Subcutaneous abdominal adipose tissue (tissue), 5 donors: ENCODE results near the gene HMOX2.

Source experiments
- H3K27ac ChIP-seq: one replicate; pipeline ENCODE4 v1.7.0; 2013; ENCODE audit warnings: low read depth, mild to moderate bottlenecking, inconsistent platforms, low read length, moderate library complexity
- H3K27me3 ChIP-seq, 5 donors: one replicate each; pipeline ENCODE4 v1.7.0; 2013; ENCODE audit warnings: low read length in 5 of 5, inconsistent platforms in 1 of 5; ENCODE audit not compliant: control insufficient read depth in 5 of 5, insufficient read depth in 4 of 5
- H3K36me3 ChIP-seq, 5 donors: one replicate each; pipeline ENCODE4 v1.7.0; 2013; ENCODE audit warnings: low read length in 5 of 5; ENCODE audit not compliant: control insufficient read depth in 5 of 5, insufficient read depth in 5 of 5
- H3K4me1 ChIP-seq, 5 donors: one replicate each; pipeline ENCODE4 v1.7.0; 2013; ENCODE audit warnings: low read length in 5 of 5, mild to moderate bottlenecking in 3 of 5, moderate library complexity in 1 of 5; ENCODE audit not compliant: control insufficient read depth in 5 of 5, insufficient read depth in 5 of 5
- H3K4me3 ChIP-seq, 5 donors: one replicate each; pipeline ENCODE4 v1.7.0; 2013; ENCODE audit warnings: low read length in 5 of 5, low read depth in 1 of 5
- H3K9ac ChIP-seq, 5 donors: one replicate each; pipeline ENCODE4 v1.7.0; 2013; ENCODE audit warnings: low read length in 5 of 5, mild to moderate bottlenecking in 4 of 5, moderate library complexity in 3 of 5
- H3K9me3 ChIP-seq, 5 donors: one replicate each; pipeline ENCODE4 v1.7.0; 2013; ENCODE audit warnings: low read length in 5 of 5; ENCODE audit not compliant: control insufficient read depth in 5 of 5
- donor health status: healthy.
- donor health status: healthy.
- donor health status: healthy.
- donor health status: healthy.
- donor health status: healthy.

The HMOX2 gene

GRCh38 chr16:4496305-4496704 lies 20.1 kb downstream of the HMOX2 start:
- no peak overlapping the region for H3K27ac ChIP-seq

GRCh38 chr16:4498546-4499195 lies 22.5 kb downstream of the HMOX2 start:
- Histone ChIP-seq H3K27me3 (no peaks in the 10 kb centered on the region), H3K27ac (no peak overlapping the region), H3K9me3 (no peaks in the 10 kb centered on the region), H3K36me3 (peaks cover 3 to 12% (median 7%) of the 10 kb centered on the region in 5 donors), H3K4me1 (peaks cover 0 to 27% (median 24%) of the 10 kb centered on the region in 5 donors), H3K4me3 (no peak overlapping the region), H3K9ac (no peak overlapping the region)

More at GRCh38 chr16:4496305-4496704, 20.1 kb downstream of the HMOX2 start:
- Histone ChIP-seq H3K9me3 (no peaks in the 10 kb centered on the region), H3K4me3 (no peak overlapping the region), H3K36me3 (peaks cover 3 to 17% (median 7%) of the 10 kb centered on the region in 5 donors), H3K27me3 (no peaks in the 10 kb centered on the region), H3K9ac (no peak overlapping the region), H3K4me1 (peaks cover 0 to 21% (median 19%) of the 10 kb centered on the region in 5 donors)

GRCh38 chr16:4499196-4499555 lies 23.0 kb downstream of the HMOX2 start:
- Histone ChIP-seq H3K9ac (no peak overlapping the region), H3K4me3 (no peak overlapping the region), H3K27ac (no peak overlapping the region), H3K27me3 (no peaks in the 10 kb centered on the region), H3K9me3 (no peaks in the 10 kb centered on the region), H3K36me3 (peaks cover 3 to 12% (median 7%) of the 10 kb centered on the region in 5 donors), H3K4me1 (peaks cover 0 to 30% (median 24%) of the 10 kb centered on the region in 5 donors)

GRCh38 chr16:4500272-4500671 lies 24.1 kb downstream of the HMOX2 start:
- Histone ChIP-seq H3K4me1 (peaks cover 0 to 30% (median 24%) of the 10 kb centered on the region in 5 donors), H3K9ac (peak overlapping the region in 2 of 5 donors; percentile 1 to 49), H3K27me3 (no peaks in the 10 kb centered on the region), H3K27ac (no peak overlapping the region), H3K9me3 (no peaks in the 10 kb centered on the region), H3K4me3 (peak overlapping the region in 1 of 5 donors; percentile 15), H3K36me3 (peaks cover 3 to 12% (median 7%) of the 10 kb centered on the region in 5 donors)

- Histone ChIP-seq H3K36me3 (peaks cover 3 to 15% (median 9%) of the 10 kb centered on the region in 5 donors), H3K27ac (no peak overlapping the region), H3K4me3 (peak overlapping the region in 2 of 5 donors; percentile 15 to 30), H3K4me1 (peaks cover 0 to 31% (median 24%) of the 10 kb centered on the region in 5 donors), H3K9me3 (no peaks in the 10 kb centered on the region), H3K9ac (peak overlapping the region in 4 of 5 donors; percentile 1 to 49 (median 10)), H3K27me3 (no peaks in the 10 kb centered on the region)
Measured at GRCh38 chr16:4501071-4501478, 24.9 kb downstream of the HMOX2 start.

GRCh38 chr16:4505356-4506147 lies 29.4 kb downstream of the HMOX2 start:
- peaks cover 0 to 25% (median 12%) of the 10 kb centered on the region in 5 donors for H3K4me1 ChIP-seq
- no peak overlapping the region for H3K4me3 ChIP-seq
- H3K27ac ChIP-seq: no peak overlapping the region
- H3K9me3 ChIP-seq: no peaks in the 10 kb centered on the region
- H3K36me3 ChIP-seq: peaks cover 0 to 38% (median 35%) of the 10 kb centered on the region in 5 donors
- H3K27me3 ChIP-seq: no peaks in the 10 kb centered on the region
- no peak overlapping the region for H3K9ac ChIP-seq

- Histone ChIP-seq H3K9me3 (no peaks in the 10 kb centered on the region), H3K27me3 (no peaks in the 10 kb centered on the region), H3K9ac (no peak overlapping the region), H3K4me1 (peaks cover 3 to 24% (median 6%) of the 10 kb centered on the region in 5 donors), H3K4me3 (no peak overlapping the region), H3K36me3 (peaks cover 0 to 47% (median 44%) of the 10 kb centered on the region in 5 donors), H3K27ac (no peak overlapping the region)
Measured at GRCh38 chr16:4506450-4506849, 30.3 kb downstream of the HMOX2 start.

GRCh38 chr16:4507588-4508345 lies 31.6 kb downstream of the HMOX2 start:
- Histone ChIP-seq H3K36me3 (peaks cover 0 to 60% (median 57%) of the 10 kb centered on the region in 5 donors), H3K27me3 (no peaks in the 10 kb centered on the region), H3K9ac (peak overlapping the region in 1 of 5 donors; percentile 22), H3K4me1 (peaks cover 0 to 25% (median 12%) of the 10 kb centered on the region in 5 donors), H3K9me3 (no peaks in the 10 kb centered on the region), H3K4me3 (no peak overlapping the region), H3K27ac (no peak overlapping the region)

- no peaks in the 10 kb centered on the region for H3K9me3 ChIP-seq
- H3K4me1 ChIP-seq: peaks cover under 1 to 34% (median 22%) of the 10 kb centered on the region in 5 donors
- H3K27ac ChIP-seq: no peak overlapping the region
- no peak overlapping the region for H3K4me3 ChIP-seq
- H3K9ac ChIP-seq: no peak overlapping the region
- H3K27me3 ChIP-seq: no peaks in the 10 kb centered on the region
- H3K36me3 ChIP-seq: peaks cover 0 to 68% (median 60%) of the 10 kb centered on the region in 5 donors
Measured at GRCh38 chr16:4508806-4509205, 32.6 kb downstream of the HMOX2 start.
